SK-N-SH (cell line): ENCODE results near the gene RASL11B.
A peak's percentile ranks its signal among the peaks of the same experiment; 100 is the strongest.

Experiments used
- CHD2 ChIP-seq: fragments of 150-350 bp; IDR thresholded peaks from 2 replicates; pipeline ENCODE4 v1.6.1; 2018; ENCODE audit warnings: low read length; ENCODE audit not compliant: partially characterized antibody
- CTCF ChIP-seq: fragments of 200-600 bp; sonication (generic); IDR thresholded peaks from 2 replicates; pipeline ENCODE4 v1.6.1; 2017; ENCODE audit warnings: antibody characterized with exemption, mild to moderate bottlenecking, moderate library complexity
- EP300 ChIP-seq, 2 experiments: IDR thresholded peaks; 2 replicates each; pipeline versions ENCODE4 v1.4.0 to v1.6.1; 2012; ENCODE audit warnings: borderline replicate concordance in 1 of 2, low read depth in 1 of 2, low read length in 1 of 2
- NRF1 ChIP-seq: IDR thresholded peaks from 2 replicates; pipeline ENCODE4 v1.6.1; 2012; ENCODE audit warnings: low read depth, mild to moderate bottlenecking, low read length
- POLR2AphosphoS5 ChIP-seq: IDR thresholded peaks from 2 replicates; pipeline ENCODE4 v1.6.1; 2012; ENCODE audit warnings: low read depth, low read length
- RAD21 ChIP-seq: IDR thresholded peaks from 2 replicates; pipeline ENCODE4 v1.6.1; 2012; ENCODE audit warnings: mild to moderate bottlenecking, low read length
- RCOR1 ChIP-seq: fragments of 150-350 bp; IDR thresholded peaks from 2 replicates; pipeline ENCODE4 v1.6.1; 2017; ENCODE audit warnings: antibody characterized with exemption, low read length
- RXRA ChIP-seq: IDR thresholded peaks from 2 replicates; pipeline ENCODE4 v1.4.0; 2012; ENCODE audit warnings: low read depth, mild to moderate bottlenecking, borderline replicate concordance
- USF1 ChIP-seq: IDR thresholded peaks from 2 replicates; pipeline ENCODE4 v1.4.0; 2012; ENCODE audit warnings: low read depth, borderline replicate concordance
- USF2 ChIP-seq: fragments of 150-350 bp; IDR thresholded peaks from 2 replicates; pipeline ENCODE4 v1.6.1; 2017; ENCODE audit warnings: antibody characterized with exemption, low read length, low read depth, borderline replicate concordance
- YY1 ChIP-seq: IDR thresholded peaks from 2 replicates; pipeline ENCODE4 v1.4.0; 2012; ENCODE audit warnings: low read depth, mild to moderate bottlenecking

- peak; percentile 95 for TF ChIP-seq RCOR1
- TF ChIP-seq EP300 (IDR thresholded peaks at IDR 0.05; ENCODE audit: borderline replicate concordance in 1 of 2, low read depth in 1 of 2, low read length in 1 of 2) = peak in 1 of 2 experiments; percentile 94; a peak in 2 of 4 replicates
- TF ChIP-seq RXRA = no peak
- no peak for TF ChIP-seq CTCF
- no peak for TF ChIP-seq USF2
- no peak for TF ChIP-seq POLR2AphosphoS5
- TF ChIP-seq NRF1 = no peak
- peak; percentile 96 for TF ChIP-seq CHD2
- no peak for TF ChIP-seq USF1
- TF ChIP-seq YY1 = no peak
- peak; percentile 40; the same call in 1 of the 2 replicates for TF ChIP-seq RAD21
Measured at GRCh38 chr4:52869196-52869595, 7.1 kb downstream of the RASL11B start.
